Measurements from ENCODE around the gene LY6G5C. TPM values are rescaled to one million over a fixed set of nuclear protein-coding genes. Genes with fewer than 3 reads are reported as not detected.

The LY6G5C gene
- total and polyA plus RNA-seq, 2 of the 13 experiments (the other 11 are each of a cell fraction or from before 2014, with no cell fraction given): 0.33 to 0.55 TPM

DNA sequence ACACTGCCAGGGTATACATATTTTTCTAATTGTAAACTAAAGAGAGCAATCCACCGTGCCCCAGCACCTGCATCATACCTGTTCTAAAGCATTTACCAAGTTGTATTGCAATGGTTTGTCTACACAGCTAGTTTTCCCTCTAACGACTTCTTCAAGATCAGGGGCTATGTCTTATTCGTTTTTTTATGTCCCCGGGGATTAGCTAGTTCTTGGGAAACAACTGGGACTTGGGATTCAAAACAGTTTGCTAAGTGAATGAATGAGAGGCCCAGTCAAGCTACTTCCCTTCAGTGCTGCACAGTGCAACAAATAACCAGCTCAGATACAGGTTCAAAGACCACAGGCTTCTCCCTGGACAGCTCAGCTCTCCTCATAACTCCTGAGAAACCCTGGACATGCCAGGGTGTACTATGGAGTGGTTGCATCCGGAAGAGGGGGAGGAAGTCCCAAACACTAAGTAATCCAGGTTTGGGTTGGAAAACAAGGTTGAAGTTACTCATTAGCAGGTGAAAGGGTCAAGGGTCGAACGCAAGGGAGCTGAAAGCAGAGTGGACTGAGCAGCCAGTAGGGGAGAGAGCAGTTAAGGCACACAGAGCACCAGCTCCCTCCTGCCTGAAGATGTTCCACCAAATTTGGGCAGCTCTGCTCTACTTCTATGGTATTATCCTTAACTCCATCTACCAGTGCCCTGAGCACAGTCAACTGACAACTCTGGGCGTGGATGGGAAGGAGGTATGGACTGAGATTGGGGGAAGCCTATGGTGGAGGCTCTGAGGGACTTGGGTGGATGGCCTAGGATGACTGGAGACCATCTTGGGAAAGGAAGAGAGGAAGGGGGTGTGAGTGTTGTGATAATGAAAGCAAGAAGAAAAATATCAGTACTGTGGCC, 25.3 kb downstream of the LY6G5C start, which contains the start of gene APOM (continued):
- TF ChIP-seq CHD2 (IDR thresholded peaks at IDR 0.05; ENCODE audit: low read depth, low read length) (no peak), ZNF33B (CRISPR knock-in tag; IDR thresholded peaks at IDR 0.05) (peak; percentile 97), SATB2 (CRISPR knock-in tag; IDR thresholded peaks at IDR 0.05) (peak; percentile 87; the same call in 1 of the 2 replicates), ZZZ3 (CRISPR knock-in tag; IDR thresholded peaks at IDR 0.05; ENCODE audit: borderline replicate concordance) (peak; percentile 28; the same call in 1 of the 2 replicates), ETV6 (CRISPR knock-in tag; conservative IDR thresholded peaks at IDR 0.05) (0 out of 2 replicates have a peak, but pooled peaks have one; percentile 42), PHF21A (CRISPR knock-in tag; IDR thresholded peaks at IDR 0.05) (peak; percentile 98), GPBP1L1 (CRISPR knock-in tag; IDR thresholded peaks at IDR 0.05) (no peak), AHR (CRISPR knock-in tag; IDR thresholded peaks at IDR 0.05) (no peak; the same call in 1 of the 2 replicates), TRIM22 (IDR thresholded peaks at IDR 0.05) (no peak), KLF12 (CRISPR knock-in tag; IDR thresholded peaks at IDR 0.05; ENCODE audit: borderline replicate concordance) (peak; percentile 96), ZNF329 (CRISPR knock-in tag; IDR thresholded peaks at IDR 0.05; ENCODE audit: low read depth) (0 out of 2 replicates have a peak, but pooled peaks have one; percentile 73), THRA (CRISPR knock-in tag; IDR thresholded peaks at IDR 0.05; ENCODE audit: borderline replicate concordance) (peak; percentile 80; the same call in 1 of the 2 replicates), ZNF225 (CRISPR knock-in tag; IDR thresholded peaks at IDR 0.05) (peak; percentile 17; the same call in 1 of the 2 replicates), MLLT10 (CRISPR knock-in tag; IDR thresholded peaks at IDR 0.05) (no peak), NFKBIZ (CRISPR knock-in tag; IDR thresholded peaks at IDR 0.05) (peak; percentile 87; the same call in 1 of the 2 replicates), ZNF318 (CRISPR knock-in tag; IDR thresholded peaks at IDR 0.05) (no peak; the same call in 1 of the 2 replicates), TGIF2 (CRISPR knock-in tag; IDR thresholded peaks at IDR 0.05) (no peak; the same call in 1 of the 2 replicates)
